DMS114 treated with DMSO at 0.1 percent for 48 hours (cell line): ENCODE measurements around the gene CIITA.
A peak's percentile ranks its signal among the peaks of the same experiment; 100 is the strongest.
"Not testable (repeated sequence)": the region's sequence is repeated elsewhere in the genome, so short reads cannot be mapped to it uniquely, and the experiment has no call there.

Experiments
- DNase-seq: peaks from one replicate; lab custom pipeline; 2025; ENCODE audit not compliant: unreplicated experiment; lab: John Stamatoyannopoulos, UW

Gene CIITA

DNA sequence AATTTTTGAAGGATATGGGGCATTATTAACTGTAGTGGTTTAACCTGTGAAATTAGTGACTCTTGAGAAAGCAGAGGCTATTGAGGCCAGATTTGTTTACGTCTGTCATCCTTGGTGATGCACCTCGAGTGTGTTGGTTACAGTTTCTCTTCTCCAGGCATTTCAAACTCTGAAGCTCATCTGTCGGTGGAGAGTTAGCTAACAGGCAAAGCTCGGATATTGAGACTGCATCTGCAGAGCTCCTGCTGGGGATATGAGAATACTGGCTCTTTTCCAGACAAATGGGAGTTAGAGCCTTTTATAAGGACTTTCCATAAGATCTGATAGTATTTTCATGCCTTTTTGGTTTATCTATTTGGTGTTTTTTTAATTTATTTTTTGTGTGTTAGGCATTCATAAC, 74.0 kb downstream of the CIITA start:
- DNase-seq: no peak

DNA sequence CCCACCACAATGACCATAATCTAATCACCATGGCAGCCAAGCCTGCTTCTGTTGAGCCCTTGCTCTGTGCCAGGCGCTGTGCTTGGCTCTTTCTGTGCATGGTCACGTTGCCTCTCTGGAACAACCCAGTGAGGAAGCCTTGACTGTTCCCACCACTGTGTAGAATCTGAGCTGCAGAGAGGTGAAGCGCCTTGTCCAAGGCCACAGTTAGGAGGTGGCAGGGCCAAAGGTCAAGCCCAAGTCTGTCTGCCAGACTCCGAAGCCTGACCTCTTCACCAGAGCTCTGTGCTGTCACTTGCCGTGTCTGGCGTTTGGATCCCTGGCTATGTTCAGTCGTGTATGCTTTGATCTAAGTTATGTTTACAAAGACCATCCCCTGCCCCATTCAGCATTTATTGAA, 77.9 kb downstream of the CIITA start:
- no peak for DNase-seq

DNA sequence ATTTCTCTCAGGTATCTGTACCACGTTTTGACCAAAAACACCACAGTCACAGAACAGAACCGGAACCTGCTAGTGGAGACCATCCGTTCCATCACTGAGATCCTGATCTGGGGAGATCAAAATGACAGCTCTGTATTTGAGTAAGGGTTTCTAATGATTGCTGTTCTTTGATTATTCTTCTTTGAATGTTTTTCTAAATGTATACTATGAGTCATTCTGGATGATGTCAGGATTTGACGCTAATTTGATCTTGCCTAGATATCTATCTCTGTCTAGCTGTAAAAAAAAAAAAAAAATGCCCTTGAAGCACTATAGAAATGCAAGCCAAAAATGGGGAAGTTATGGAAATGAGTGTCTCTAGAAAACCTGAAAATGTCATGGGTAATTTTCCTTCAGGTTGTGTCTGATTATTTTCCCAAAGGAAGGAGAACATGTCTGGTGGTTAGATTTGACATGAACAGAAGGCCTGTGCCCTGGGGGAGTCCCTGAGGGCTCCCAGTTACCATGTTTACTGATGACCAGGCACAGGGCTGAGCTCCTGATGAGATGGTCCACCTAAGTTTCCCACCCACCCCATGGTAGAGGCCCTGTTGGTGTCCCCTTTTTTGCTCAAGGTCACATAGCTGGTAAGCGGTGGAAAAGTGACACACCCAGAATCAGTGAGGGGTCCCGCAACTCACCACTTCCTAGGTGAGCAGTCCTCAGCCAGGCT, 80.9 kb downstream of the CIITA start:
- DNase-seq: no peak

DNA sequence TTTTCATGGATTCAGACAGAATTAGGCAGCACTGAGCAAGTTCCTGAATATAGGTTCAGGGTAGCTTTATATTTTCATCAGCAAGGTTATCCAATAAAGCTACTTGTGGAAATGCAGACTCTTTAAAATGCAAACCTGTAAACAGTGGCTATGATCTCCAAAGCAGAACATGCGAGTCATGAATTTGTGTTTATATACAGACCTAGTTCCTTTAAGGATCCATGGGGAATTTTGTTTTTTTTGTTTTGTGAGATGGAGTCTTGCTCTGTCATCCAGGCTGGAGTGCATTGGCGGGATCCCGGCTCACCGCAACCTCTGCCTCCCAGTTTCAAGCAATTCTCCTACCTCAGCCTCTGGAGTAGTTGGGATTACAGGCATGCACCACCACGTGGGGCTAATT, 82.2 kb downstream of the CIITA start:
- no peak for DNase-seq

DNA sequence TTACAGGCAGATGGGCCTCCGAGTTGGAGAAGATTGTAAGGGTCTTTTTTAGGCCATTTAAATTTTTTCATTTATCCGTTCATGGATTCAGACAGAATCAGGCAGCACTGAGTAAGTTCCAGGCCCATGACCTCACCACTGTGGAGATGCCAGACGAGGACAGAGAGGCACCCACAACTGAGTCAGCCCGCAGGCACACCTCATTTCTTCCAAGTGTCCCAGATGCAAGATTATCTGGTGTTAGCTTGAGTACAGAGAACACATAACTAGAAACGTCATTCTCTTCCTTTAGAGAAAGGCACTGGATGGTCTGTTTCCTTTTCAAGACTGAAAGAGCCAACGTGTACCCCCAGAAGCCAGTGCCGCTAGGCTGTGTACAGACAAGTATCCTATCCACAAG, 84.2 kb downstream of the CIITA start:
- DNase-seq: no peak

DNA sequence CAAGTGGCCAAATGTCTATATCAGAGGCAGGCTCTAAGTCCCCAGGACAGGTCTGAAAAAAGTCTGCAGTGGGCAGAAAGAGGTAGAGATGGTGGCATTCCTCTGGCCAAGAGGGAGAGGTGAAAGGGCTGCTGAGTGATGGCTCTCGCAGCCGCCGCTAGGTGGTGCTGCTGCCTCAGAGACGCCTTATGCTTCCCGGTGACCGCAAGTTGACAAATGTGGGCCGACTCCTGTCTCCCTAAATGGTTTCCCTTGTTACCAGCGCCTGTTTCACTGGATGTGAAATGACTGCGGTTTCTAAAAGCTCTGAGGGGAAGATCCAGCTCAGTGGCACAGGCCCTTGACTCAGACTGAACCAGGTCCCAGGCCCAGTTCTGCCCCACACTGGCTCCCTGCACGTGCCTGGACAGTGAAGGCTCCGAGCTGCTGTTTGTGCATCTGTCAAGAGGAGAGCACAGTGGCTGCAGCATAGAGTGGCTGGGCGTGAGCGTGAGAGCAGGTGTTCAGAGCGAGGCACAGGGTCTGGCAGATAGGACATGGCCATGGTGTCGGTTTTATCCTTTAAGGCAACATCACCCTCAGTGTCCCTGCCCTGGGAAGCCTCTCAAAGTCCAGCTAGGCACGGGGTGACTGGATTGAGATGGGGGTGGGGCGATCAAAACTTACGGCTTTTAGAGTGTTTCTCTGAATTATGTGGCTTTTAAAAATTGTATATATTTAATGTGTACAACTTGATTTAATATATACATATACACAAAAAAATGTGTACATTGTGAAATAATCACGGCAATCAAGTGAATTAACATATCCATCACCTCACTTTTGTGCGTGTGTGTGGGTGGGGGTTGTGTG, 87.3 kb downstream of the CIITA start:
- DNase-seq: peak; percentile 54

DNA sequence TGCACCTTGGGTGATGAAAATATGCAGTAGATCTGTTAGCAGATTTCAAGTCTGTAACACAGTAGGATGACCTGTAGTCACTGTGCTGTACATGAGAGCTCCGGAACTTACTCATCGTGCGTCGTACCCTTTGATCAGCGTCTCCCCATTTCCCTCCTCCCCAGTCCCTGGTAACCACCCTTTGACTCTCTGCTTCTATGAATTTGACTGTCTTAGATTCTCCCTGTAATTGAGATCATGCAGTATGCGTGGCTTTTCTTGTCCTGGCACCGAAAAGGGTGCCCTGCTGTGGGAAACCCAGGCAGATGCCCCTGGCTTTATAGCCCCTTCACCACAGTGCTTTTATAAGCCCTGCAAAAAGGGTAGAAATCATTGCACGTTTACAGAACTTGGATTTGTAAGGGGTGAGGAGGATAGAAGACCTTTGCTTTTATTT, 87.9 kb downstream of the CIITA start:
- no peak for DNase-seq

DNA sequence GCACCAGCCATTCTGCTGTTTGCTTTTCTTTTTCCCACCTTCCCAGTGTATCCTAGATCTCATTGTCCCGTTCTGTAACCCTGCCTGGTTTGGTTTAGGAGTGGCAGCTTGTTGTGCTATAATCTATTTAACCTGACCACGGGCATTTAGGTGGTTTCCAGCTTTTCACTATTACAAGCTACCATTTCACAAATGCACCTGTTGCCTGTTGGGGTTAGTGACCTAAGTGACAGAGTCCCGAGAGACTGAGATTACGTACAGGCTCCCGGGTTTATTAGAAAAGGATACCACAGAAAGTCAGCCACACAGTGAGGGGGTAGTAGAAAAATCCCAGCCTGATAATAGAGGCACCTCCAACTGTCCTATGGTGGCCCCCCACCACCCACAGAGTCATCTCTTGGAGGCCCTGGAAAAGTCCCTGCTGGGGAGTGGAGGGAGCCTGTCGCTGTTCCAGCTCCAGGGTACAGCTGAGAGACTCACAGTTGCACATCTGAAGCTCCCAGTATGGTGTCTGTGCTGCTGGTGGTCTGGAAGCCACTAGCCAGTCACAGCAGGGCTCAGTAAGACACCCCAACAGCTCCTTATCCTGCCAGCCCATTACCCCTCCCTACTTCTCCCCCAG, 88.5 kb downstream of the CIITA start:
- DNase-seq: no peak

DNA sequence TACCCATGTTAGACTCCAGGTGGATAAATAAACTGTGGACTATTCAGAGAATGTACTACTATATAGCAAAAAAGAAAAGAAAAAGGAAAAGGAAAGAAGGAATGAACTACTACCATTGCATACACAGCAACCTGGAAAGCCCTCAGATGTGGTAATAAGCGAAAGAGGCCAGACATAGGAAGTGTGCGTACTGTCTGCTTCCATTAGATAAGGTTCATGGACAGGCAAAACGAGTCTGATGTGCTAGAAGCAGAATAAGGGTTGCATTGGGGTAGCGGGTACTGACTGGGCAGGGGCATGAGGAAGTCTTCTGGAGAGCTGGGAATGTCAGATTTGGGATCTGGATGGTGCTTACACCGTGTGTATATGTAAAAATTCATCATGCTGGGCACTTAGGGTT, 89.1 kb downstream of the CIITA start:
- no peak for DNase-seq

DNA sequence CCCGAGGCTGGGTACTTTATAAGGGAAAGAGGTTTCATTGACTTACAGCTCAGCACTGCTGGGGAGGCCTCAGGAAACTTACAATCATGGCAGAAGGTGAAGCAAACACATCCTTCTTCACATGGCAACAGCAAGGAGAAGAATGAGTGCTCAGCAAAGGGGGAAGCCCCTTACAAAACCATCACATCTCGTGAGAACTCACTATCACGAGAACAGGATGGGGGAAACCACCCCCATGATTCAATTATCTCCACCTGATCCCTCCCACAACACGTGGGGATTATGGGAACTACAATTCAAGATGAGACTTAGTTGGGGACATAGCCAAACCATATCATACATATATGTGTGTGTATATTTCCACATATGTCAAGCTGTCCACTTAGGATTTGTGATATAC, 89.6 kb downstream of the CIITA start:
- not testable (repeated sequence) for DNase-seq

DNA sequence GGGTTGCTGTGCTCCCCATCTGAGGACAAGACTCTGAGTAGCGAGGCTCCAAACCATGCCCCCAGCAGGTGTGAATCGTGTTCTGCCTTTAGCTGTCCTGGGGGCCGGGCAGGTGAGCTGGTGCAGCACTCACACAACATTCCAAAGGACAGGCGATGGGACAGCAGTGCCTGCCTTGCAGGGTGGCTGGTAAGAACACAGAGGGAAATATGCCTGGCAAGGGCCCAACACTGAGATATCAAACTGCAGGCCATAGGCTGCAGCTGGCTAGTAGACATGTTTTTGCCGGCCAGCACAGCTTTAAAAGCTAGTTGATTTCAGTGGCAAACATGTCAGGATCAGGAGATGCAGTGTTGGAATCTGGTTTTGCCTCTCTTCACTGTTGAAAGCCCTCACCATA, 91.0 kb downstream of the CIITA start:
- DNase-seq: no peak

DNA sequence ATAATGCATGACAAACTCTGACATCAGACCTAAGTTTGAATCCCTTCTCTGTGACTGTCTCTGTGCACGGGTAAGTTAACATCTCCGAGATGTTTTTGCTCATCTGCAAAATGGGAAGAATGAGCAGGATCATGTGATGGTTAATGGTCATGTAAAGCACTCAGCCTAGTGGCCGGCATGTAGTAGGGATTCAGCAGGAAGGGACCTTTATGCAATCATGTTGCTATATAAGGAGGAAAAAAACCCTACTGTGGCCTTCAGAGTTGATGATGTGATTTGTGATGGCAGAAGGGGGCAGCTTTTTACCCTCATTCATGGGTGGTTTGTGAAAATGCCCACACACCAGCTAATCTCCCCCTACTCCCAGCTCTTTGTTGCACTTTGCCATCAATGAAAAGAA, 91.5 kb downstream of the CIITA start:
- no peak for DNase-seq

DNA sequence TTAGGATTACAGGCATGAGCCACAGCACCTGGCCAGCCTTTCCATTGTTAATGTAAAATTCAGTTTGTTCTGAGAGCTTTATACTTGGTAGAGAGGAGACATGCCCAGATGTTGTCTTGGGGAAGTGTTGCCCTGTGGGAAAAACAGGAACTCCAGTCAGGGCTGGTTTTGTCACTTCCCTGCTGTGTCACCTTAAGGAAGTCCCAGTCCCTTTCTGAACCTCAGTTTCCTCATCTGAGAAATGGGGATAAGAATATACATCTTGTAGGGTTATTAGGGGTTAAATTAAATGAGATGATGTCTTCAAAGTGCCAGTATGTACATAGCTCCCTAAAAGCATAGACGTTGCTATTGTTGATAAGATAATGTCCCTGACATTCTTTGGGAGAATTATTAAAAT, 92.6 kb downstream of the CIITA start:
- DNase-seq: no peak

DNA sequence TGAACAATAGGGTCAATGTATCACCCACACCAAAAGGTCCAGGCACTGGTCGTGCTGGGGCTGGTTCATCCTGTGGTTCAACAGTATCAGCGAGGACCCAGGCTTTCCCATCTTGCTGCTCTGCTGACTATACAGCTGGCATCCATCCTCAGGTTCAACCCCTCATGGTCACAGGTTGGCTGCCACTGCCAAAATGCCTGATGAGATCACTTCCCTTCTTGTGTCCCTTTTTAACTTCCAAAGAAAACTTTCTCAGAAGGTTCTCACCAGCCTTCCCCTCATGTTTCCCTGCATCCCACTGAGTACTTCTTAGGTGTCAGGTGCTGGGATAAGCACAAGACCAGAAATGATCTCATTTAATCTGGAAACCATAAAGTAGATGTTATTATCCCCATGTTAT, 93.1 kb downstream of the CIITA start:
- no peak for DNase-seq

DNA sequence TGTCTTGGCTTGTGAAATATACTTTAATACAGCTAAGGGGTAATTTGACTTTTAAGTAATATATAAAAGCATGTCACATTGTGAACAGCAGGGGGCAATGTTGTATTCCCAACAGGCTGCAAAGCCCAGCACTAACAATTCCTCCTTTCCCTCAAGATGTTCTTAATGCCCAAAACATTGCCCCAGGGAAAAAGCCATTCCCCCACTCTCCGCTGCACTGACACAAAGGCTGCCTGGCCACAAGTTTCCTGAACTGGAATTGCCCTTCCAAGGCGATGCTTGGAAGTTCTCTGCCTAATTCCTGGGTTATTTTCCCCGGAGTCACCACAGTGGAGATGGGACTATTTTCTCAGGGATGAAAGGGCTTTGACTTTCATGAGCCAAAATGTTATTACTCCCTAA, 94.6 kb downstream of the CIITA start:
- DNase-seq: peak; percentile 45

DNA sequence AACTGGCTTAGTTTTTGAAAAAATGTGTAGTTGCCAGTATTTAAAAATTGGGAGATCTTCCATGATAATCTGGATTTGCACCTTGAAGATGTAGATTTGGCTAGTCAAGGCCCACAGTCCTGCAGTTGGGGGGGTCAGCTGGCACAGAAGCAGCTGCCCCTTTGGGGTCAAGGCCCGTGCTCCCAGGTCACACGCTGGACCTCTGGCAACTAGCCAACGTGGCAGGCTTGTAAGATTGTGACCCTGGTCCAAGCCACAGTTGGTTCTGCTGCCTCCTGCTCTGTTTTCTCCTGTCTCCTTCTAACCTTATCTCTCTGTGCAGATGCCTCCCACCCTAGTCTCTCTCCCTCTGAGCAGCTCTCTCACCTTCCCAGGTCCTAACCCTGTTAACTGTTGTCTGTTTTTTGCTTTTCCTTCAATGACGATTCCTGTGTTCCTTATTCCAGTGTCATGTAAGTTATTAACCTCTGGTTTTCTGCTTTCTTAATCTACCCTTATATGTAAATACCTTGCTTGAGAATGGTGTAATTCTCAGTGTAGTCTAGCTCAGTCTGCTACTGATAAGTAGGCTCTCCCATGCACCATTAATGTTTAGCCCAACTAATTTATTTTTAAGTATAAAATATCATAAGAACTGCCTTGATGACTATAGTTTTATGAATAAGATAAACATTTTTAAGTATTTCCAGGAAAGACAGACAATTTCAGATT, 95.3 kb downstream of the CIITA start:
- no peak for DNase-seq

DNA sequence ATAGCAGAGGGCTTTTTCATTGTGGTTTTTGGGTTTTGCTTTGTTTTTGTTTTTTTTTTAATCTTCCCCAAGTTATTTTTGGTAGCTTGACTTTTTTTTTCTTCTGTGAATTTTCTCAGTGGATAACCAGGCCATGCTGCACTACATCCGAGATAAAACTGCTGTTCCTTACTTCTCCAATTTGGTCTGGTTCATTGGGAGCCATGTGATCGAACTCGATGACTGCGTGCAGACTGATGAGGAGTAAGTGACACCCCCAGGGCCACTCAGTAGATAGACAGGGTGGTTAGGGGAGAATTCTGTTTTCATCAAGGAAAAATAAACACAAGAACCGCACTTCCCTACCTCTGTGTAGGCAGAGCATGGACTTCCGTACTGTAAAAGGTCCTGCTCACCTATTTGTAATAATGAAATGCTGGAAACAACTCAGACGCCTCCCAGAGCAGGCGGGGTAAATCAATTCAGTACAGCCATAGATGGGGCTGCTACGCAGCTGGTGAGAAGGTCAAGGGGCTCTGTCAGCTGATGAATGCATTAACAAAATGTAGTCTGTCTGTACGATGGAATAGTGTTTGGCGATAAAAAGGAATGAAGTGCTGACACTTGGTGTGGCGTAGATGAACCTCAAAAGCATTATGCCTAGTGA, 95.9 kb downstream of the CIITA start:
- no peak for DNase-seq

DNA sequence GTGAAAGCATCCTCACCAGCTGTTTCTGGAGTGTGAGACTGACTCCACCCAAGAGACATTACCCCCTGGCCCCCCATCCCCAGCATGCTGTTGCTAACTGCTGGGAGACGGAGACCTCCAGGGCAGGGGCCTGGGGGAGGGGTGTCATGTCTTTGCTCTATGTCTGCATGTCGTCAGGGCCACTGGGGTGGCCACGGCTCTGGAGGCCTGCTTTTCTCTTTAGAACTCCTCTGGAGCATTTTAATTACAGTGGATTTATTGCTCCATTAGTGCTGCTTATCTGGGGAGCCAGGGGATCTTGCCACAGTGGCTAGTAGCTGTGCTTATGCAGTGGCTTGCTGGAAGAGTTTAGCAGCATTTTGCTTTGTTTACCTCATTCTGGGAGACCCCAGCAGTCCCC, 99.6 kb downstream of the CIITA start:
- DNase-seq: no peak

DNA sequence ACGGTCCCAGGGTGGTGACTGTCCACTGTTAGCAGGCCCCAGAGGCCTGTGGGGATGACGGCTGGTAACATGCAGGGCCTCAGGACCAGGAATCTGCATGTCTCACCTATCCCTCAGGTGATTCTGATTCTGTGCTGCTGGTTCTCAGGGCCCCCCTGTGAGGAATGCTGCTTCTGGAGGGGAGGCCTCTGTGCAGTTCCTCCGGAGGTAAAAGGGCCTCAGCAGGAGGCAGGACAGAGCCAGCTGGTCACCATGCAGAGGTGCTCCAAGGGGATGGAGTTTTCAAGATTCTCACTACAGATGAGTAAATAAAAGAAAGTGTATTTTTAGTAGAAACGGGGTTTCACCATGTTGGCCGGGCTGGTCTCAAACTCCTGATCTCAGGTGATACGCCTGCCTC, 101.1 kb downstream of the CIITA start:
- no peak for DNase-seq

DNA sequence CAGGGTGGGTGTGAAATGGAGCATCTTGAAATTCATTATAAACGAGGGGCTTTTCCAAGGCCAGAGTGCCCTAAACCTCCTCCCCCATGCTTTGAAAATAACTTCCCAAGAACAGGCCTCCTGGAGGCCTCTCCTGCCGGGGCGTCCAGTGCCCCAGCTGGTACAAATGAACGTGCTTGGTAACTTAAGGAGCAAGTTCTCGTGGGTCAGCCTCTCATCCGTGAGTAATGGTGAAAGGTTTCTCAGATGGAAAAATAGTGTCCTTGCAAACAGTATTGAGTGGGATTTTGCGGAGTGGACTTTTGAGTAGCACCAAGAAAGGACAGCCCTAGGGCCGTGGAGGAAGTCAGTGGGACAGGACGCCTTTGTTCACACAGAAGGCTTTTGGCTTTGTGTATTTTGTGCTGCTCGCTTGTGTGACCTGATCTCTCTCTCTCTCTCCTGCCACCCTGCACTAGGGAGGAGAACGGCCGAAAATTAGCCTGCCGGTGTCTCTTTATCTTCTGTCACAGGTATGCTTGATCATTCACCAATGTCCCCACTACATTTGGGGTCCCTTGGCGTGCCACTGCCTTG, 102.0 kb downstream of the CIITA start:
- DNase-seq: no peak
